Activated T-helper 9 cell treated with anti-CD3 and anti-CD28 coated beads, Interleukin-2, amount 50 U/mL, for 16 hours (primary cell): ENCODE data around the gene FOXP1.
"Not testable (repeated sequence)": the region's sequence is repeated elsewhere in the genome, so short reads cannot be mapped to it uniquely, and the experiment has no call there.

Source experiments
- DNase-seq: peaks from one replicate; pipeline ENCODE4 v3.0.0-alpha.2; 2020; ENCODE audit warnings: low read depth

FOXP1 gene

GRCh38 chr3:70975981-70976380 lies 607.5 kb downstream of the FOXP1 start:
- not testable (repeated sequence) for DNase-seq

GRCh38 chr3:70974747-70975146 lies 608.8 kb downstream of the FOXP1 start:
- DNase-seq, result no peak

GRCh38 chr3:70973558-70973957 lies 610.0 kb downstream of the FOXP1 start:
- no peak for DNase-seq

GRCh38 chr3:70972855-70973254 lies 610.7 kb downstream of the FOXP1 start:
- DNase-seq, result no peak

- DNase-seq, result no peak
Observed at GRCh38 chr3:70970952-70971351, 612.6 kb downstream of the FOXP1 start.

GRCh38 chr3:70970171-70970570 lies 613.4 kb downstream of the FOXP1 start:
- DNase-seq, result no peak

- no peak for DNase-seq
Observed at GRCh38 chr3:70963431-70964275, 619.9 kb downstream of the FOXP1 start.

- no peak for DNase-seq
Observed at GRCh38 chr3:70959506-70960291, 623.8 kb downstream of the FOXP1 start.

GRCh38 chr3:70952033-70952747 lies 631.3 kb downstream of the FOXP1 start:
- DNase-seq, result no peak

- DNase-seq, result no peak
Observed at GRCh38 chr3:70951316-70951715, 632.2 kb downstream of the FOXP1 start.

GRCh38 chr3:70947579-70947978 lies 635.9 kb downstream of the FOXP1 start:
- DNase-seq, result no peak

- DNase-seq, result no peak
Observed at GRCh38 chr3:70943886-70944285, 639.6 kb downstream of the FOXP1 start.

GRCh38 chr3:70933105-70933810 lies 650.3 kb downstream of the FOXP1 start:
- DNase-seq, result no peak

- no peak for DNase-seq
Observed at GRCh38 chr3:70930066-70930465, 653.5 kb downstream of the FOXP1 start.

- no peak for DNase-seq
Observed at GRCh38 chr3:70927239-70927638, 656.3 kb downstream of the FOXP1 start.

GRCh38 chr3:70926835-70927234 lies 656.7 kb downstream of the FOXP1 start:
- no peak for DNase-seq

- DNase-seq, result no peak
Observed at GRCh38 chr3:70919661-70920060, 663.9 kb downstream of the FOXP1 start.

GRCh38 chr3:70919091-70919490 lies 664.4 kb downstream of the FOXP1 start:
- no peak for DNase-seq

GRCh38 chr3:70916375-70917055 lies 667.0 kb downstream of the FOXP1 start:
- DNase-seq, result no peak

GRCh38 chr3:70914862-70915261 lies 668.7 kb downstream of the FOXP1 start:
- DNase-seq, result no peak

- no peak for DNase-seq
Observed at GRCh38 chr3:70911719-70912118, 671.8 kb downstream of the FOXP1 start.
